ENCODE results near the gene MRS2. TPM values are rescaled to one million over a fixed set of nuclear protein-coding genes. Genes with fewer than 3 reads are reported as not detected.

The MRS2 gene
- total RNA-seq, 1 experiment from 2014 or later, result 85.8 TPM

DNA sequence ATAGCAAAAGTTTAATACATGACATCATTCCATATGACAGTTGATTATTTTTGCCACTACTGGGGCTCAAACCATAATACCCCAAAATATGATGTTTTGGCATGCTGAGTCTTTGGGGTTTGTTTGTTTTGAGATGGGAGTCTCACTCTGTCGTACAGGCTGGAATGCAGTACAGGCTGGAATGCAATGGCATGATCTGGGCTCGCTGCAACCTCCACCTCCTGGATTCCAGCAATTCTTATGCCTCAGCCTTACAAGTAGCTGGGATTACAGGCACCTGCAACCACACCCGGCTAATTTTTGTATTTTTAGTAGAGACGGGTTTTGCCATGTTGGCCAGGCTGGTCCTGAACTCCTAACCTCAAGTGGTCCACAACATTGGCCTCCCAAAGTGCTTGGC lies 1.3 kb upstream of the MRS2 start:
- whole genome bisulfite sequencing (ENCODE audit: extremely low coverage, insufficient read length, low lambda C conversion rate), result no CpG with 5 or more reads among the region's 4 CpGs
- Histone ChIP-seq H4K20me1 (ENCODE audit: control insufficient read depth, insufficient read depth, insufficient read length) (no peaks in the 10 kb centered on the region), H3K27me3 (ENCODE audit: insufficient read depth, low read length) (no peaks in the 10 kb centered on the region), H2BK15ac (ENCODE audit: low read depth, low read length) (no peak overlapping the region), H3K18ac (ENCODE audit: insufficient read length, low read depth, low read length) (no peak overlapping the region), H3K79me2 (ENCODE audit: insufficient read depth, low read length) (peaks cover 21% of the 10 kb centered on the region; the same call in 1 of the 2 replicates), H3K23ac (ENCODE audit: insufficient read length, low read depth, low read length) (no peak overlapping the region), H2BK12ac (ENCODE audit: insufficient read length, low read depth, low read length) (no peak overlapping the region), H2AK5ac (ENCODE audit: insufficient read length, low read length) (no peak overlapping the region), H3T11ph (ENCODE audit: low read length) (no peak overlapping the region), H4K5ac (ENCODE audit: insufficient read length, low read depth, low read length) (no peak overlapping the region), H4K91ac (ENCODE audit: insufficient read length, low read depth, low read length) (no peak overlapping the region), H3K4ac (ENCODE audit: low read depth, low read length) (no peak overlapping the region), H4K8ac (replicated peaks; ENCODE audit: insufficient read length, low read depth, low read length) (no peak overlapping the region), H3K23me2 (ENCODE audit: insufficient read length, low read depth, low read length, poor library complexity, severe bottlenecking) (peaks cover 2% of the 10 kb centered on the region), H2BK20ac (ENCODE audit: low read depth, low read length, poor library complexity, severe bottlenecking) (no peak overlapping the region), H2AFZ (ENCODE audit: low read length) (no peak overlapping the region), H3K56ac (ENCODE audit: insufficient read length, low read depth, low read length) (no peak overlapping the region), H3K14ac (ENCODE audit: insufficient read depth, low read length) (no peak overlapping the region), H2BK120ac (ENCODE audit: low read depth, low read length, poor library complexity, severe bottlenecking) (no peak overlapping the region), H3K4me2 (ENCODE audit: insufficient read depth, insufficient read length, low read length) (peak overlapping the region; percentile 74), H3K79me1 (ENCODE audit: insufficient read depth, low read depth, low read length, poor library complexity, severe bottlenecking) (no peaks in the 10 kb centered on the region), H2BK5ac (ENCODE audit: insufficient read length, low read length) (no peak overlapping the region), H3K9ac (ENCODE audit: extremely low read depth, insufficient read length, low read length) (no peak overlapping the region), H3K9me3 (ENCODE audit: control insufficient read depth, low read depth, low read length) (peaks cover 12% of the 10 kb centered on the region), H3K4me1 (ENCODE audit: insufficient read depth, low read length) (peaks cover 12% of the 10 kb centered on the region), H3K27ac (ENCODE audit: insufficient read length, low read depth, low read length) (peak overlapping the region; percentile 59)
- Mint-ChIP-seq H3K27me3 (ENCODE audit: low read depth) (no peaks in the 10 kb centered on the region), H3K4me1 (peaks cover 58 to 61% of the 10 kb centered on the region in 2 experiments), H3K4me3 (peak overlapping the region; percentile 94 to 95; a peak in 4 of 5 replicates), H3K27ac (peak overlapping the region; percentile 32 to 90 (median 79); a peak in 5 of 7 replicates), H3K36me3 (ENCODE audit: insufficient read depth in 1 of 3, low read depth in 3 of 3) (peaks cover 22 to 41% (median 34%) of the 10 kb centered on the region in 3 experiments), H3K9me3 (peaks cover 18% of the 10 kb centered on the region in 2 experiments)
- peak; percentile 73 for DNase-seq
- TF ChIP-seq, protein P1, sequence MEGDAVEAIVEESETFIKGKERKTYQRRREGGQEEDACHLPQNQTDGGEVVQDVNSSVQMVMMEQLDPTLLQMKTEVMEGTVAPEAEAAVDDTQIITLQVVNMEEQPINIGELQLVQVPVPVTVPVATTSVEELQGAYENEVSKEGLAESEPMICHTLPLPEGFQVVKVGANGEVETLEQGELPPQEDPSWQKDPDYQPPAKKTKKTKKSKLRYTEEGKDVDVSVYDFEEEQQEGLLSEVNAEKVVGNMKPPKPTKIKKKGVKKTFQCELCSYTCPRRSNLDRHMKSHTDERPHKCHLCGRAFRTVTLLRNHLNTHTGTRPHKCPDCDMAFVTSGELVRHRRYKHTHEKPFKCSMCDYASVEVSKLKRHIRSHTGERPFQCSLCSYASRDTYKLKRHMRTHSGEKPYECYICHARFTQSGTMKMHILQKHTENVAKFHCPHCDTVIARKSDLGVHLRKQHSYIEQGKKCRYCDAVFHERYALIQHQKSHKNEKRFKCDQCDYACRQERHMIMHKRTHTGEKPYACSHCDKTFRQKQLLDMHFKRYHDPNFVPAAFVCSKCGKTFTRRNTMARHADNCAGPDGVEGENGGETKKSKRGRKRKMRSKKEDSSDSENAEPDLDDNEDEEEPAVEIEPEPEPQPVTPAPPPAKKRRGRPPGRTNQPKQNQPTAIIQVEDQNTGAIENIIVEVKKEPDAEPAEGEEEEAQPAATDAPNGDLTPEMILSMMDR (conservative IDR thresholded peaks at IDR 0.05), result no peak

Measured in H9 (cell line).